GM12878 (cell line): ENCODE results near the gene ASCC1.

Source experiments
- IKZF2 ChIP-seq, 2 experiments: fragments of 450-650 bp; IDR thresholded peaks; 2 replicates each; pipeline ENCODE4 v1.6.1; 2017; ENCODE audit warnings: mild to moderate bottlenecking in 2 of 2, moderate library complexity in 2 of 2
- SMAD1 ChIP-seq: fragments of 450-650 bp; IDR thresholded peaks from 2 replicates; pipeline ENCODE4 v1.6.1; 2018; ENCODE audit warnings: mild to moderate bottlenecking, low read depth; ENCODE audit not compliant: partially characterized antibody
- TF ChIP-seq, protein P1 (sequence below), 3 experiments: IDR thresholded peaks in 2 of 3; conservative IDR thresholded peaks in 1 of 3; 2 replicates each; pipeline ENCODE4 v1.5.1; 2011; ENCODE audit warnings: low read depth in 3 of 3, low read length in 3 of 3, mild to moderate bottlenecking in 3 of 3, control low read depth in 2 of 3, moderate library complexity in 2 of 3, inconsistent platforms in 1 of 3, mixed read lengths in 1 of 3; ENCODE audit not compliant: control insufficient read depth in 2 of 3, insufficient read depth in 1 of 3; ENCODE audit errors: extremely low read depth in 1 of 3

DNA sequence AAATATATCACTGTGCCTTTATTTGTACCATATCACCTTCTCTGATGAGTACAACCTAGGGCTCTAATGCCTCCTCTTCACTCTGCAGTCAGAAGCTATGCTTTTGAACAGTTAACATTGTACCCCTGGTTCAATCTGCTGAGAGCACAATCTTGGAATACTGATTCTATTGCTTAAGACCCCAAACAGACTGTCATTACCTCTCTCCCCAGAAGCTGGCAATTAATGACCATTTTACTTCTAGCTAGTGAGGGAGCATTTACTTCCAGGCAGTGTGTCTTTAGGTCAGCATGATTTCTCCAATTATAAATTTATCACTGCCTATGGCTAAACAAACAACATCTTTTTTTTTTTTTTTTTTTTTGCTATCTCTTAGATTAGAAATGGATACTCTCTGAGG is 91.7 kb downstream of the ASCC1 start:
- TF ChIP-seq, protein P1, sequence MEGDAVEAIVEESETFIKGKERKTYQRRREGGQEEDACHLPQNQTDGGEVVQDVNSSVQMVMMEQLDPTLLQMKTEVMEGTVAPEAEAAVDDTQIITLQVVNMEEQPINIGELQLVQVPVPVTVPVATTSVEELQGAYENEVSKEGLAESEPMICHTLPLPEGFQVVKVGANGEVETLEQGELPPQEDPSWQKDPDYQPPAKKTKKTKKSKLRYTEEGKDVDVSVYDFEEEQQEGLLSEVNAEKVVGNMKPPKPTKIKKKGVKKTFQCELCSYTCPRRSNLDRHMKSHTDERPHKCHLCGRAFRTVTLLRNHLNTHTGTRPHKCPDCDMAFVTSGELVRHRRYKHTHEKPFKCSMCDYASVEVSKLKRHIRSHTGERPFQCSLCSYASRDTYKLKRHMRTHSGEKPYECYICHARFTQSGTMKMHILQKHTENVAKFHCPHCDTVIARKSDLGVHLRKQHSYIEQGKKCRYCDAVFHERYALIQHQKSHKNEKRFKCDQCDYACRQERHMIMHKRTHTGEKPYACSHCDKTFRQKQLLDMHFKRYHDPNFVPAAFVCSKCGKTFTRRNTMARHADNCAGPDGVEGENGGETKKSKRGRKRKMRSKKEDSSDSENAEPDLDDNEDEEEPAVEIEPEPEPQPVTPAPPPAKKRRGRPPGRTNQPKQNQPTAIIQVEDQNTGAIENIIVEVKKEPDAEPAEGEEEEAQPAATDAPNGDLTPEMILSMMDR (IDR thresholded peaks at IDR 0.05 in 2 of 3, conservative IDR thresholded peaks at IDR 0.05 in 1 of 3; ENCODE audit: control insufficient read depth in 2 of 3, extremely low read depth in 1 of 3, insufficient read depth in 1 of 3, low read depth in 3 of 3, low read length in 3 of 3): no peak
- TF ChIP-seq IKZF2 (IDR thresholded peaks at IDR 0.05): no peak
- no peak for TF ChIP-seq SMAD1
